AG09319 (cell line): ENCODE measurements around the gene TNFRSF19.
A peak's percentile ranks its signal among the peaks of the same experiment; 100 is the strongest.

Experiments
- DNase-seq: peaks from one replicate; pipeline ENCODE4 v3.0.0-alpha.2; 2010; ENCODE audit warnings: low read depth; ENCODE audit errors: extremely low read depth
- CTCF ChIP-seq: IDR thresholded peaks from 2 replicates; pipeline ENCODE4 v1.5.1; 2011; ENCODE audit warnings: low read depth, mild to moderate bottlenecking, inconsistent platforms, low read length, moderate library complexity

TNFRSF19 gene

GRCh38 chr13:23557733-23558132, 12.5 kb upstream of the TNFRSF19 start:
- DNase-seq, result no peak
- no peak for TF ChIP-seq CTCF

- peak; percentile 70 for DNase-seq
- no peak for TF ChIP-seq CTCF
Measured at GRCh38 chr13:23558675-23559536, 11.3 kb upstream of the TNFRSF19 start.

- TF ChIP-seq CTCF, result no peak
- DNase-seq, result no peak
Measured at GRCh38 chr13:23560571-23561089, 9.6 kb upstream of the TNFRSF19 start.

- no peak for DNase-seq
Measured at GRCh38 chr13:23561261-23561660, 9.0 kb upstream of the TNFRSF19 start.

GRCh38 chr13:23563085-23563845, 6.9 kb upstream of the TNFRSF19 start:
- no peak for TF ChIP-seq CTCF
- DNase-seq, result no peak

More at GRCh38 chr13:23561261-23561660, 9.0 kb upstream of the TNFRSF19 start:
- TF ChIP-seq CTCF, result no peak

GRCh38 chr13:23567906-23568460, 2.2 kb upstream of the TNFRSF19 start:
- no peak for TF ChIP-seq CTCF
- DNase-seq, result no peak

- DNase-seq, result no peak
- peak; percentile 9 for TF ChIP-seq CTCF
Measured at GRCh38 chr13:23570921-23571315, 706 bp downstream of the TNFRSF19 start.
